Measurements from ENCODE around the gene CASP3.

CASP3 gene

DNA sequence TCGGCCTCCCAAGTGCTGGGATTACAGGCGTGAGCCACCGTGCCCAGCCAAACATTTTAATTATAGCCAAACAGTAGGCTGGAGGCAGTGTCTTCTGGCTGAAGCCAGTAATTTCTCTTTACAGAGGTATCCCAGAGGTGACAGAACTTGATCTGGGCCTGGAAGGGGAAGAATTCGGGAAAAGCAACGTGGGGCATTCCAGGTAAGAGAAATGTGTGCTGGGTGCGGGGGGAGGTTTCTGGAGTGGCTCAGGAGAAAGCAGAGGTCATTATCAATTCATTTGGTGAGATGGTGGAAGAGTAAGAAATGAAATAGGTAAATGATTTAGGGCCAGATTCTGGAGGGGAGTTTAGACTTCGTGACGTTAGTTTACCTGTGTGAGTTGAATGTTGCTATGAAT lies 2.7 kb upstream of the CASP3 start:
- H3K4me3 ChIP-seq (replicated peaks; ENCODE audit: low read depth, low read length), result no peak overlapping the region
- no peak for DNase-seq (ENCODE audit: low read depth)

DNA sequence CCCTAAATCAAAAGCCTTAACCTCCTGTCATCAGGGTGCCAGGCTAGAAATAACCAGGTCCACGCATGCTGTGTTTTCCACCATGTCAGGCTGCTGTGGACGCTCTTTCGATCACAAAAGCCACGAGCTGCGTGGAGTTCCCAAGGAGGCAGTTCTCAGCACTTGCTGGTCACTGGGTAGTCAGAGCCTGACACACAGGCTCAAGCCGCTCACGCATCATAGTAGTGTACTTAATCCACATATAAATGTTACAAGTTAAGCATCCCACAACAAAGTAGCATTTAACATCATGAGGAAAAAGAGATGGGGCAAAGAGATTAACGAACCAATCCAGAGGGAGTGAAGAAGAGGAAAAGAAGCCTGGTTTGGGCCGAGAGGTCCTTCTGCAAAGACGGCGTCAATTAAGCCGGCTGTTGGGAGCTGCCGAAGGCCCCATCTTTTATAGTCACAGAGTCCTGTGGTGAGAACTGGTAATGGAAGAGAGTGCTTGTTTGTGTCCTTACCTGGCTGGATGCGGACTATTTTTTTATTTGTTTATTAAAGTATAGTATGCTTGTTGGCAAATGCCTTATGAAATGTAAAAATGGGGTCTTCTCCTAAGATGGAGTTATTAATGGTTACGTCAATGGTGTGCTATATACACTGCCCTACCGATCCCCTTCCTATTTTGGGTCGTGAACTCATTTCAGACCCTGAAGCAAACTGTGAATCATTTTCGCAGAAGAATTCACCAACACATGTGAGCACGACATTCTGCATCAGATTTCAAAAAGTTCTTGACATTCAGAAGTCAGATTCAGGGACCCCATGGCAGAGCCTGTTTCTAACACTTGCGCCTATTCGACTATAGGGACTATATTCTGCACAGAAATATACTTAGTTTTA lies 966 bp upstream of the CASP3 start:
- TF ChIP-seq CTCF (IDR thresholded peaks at IDR 0.05; ENCODE audit: low read length, missing control alignments), result no peak
- DNase-seq (ENCODE audit: low read depth), result peak; percentile 43
- peak overlapping the region; percentile 72 for H3K4me3 ChIP-seq (replicated peaks; ENCODE audit: low read depth, low read length)

More for the DNA sequence above, 2.7 kb upstream of the CASP3 start:
- no peak for TF ChIP-seq CTCF (IDR thresholded peaks at IDR 0.05; ENCODE audit: low read length, missing control alignments)

DNA sequence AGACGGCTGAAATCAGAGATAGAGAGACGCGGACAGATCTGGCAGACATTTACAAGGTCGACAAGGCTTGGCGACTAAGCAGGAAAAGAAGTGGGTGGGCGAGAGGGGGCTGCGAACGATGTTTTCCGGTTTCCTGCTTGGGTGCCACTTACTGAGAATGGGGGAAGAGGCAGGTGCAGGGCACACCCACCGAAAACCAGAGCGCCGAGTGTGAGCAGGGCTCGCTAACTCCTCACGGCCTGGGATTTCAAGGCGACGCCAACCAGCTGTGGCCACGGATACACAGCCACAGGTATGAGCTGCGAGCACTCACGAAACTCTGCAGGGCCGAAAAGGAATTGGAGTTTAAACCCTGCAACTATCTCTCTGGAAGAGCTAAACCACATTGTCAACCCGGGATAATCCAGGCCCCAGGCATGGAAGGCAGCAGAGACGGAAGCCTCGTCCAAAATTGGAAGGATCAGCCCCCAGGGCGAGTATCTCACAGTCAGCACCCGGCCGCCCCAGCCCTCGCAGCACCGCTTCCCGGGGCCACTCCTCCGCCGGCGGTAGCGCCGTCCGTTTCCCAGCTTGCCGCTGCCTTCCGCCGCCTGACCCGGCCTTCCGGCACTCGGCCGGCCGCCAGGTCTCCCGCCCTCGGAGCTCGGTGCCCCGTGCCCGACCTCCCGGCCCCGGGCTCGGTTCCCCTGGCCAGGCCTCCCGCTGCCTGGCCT lies 778 bp downstream of the CASP3 start:
- DNase-seq (ENCODE audit: low read depth), result peak; percentile 41
- peak; percentile 4 for TF ChIP-seq CTCF (IDR thresholded peaks at IDR 0.05; ENCODE audit: low read length, missing control alignments)
- peak overlapping the region; percentile 71 for H3K4me3 ChIP-seq (replicated peaks; ENCODE audit: low read depth, low read length)

GRCh38 chr4:184648054-184648312 lies 1.3 kb downstream of the CASP3 start:
- H3K4me3 ChIP-seq (replicated peaks; ENCODE audit: low read depth, low read length), result peak overlapping the region; percentile 71
- TF ChIP-seq CTCF (IDR thresholded peaks at IDR 0.05; ENCODE audit: low read length, missing control alignments), result no peak
- DNase-seq (ENCODE audit: low read depth), result peak; percentile 18

GRCh38 chr4:184647266-184648053 lies 1.8 kb downstream of the CASP3 start:
- TF ChIP-seq CTCF (IDR thresholded peaks at IDR 0.05; ENCODE audit: low read length, missing control alignments), result no peak
- peak; percentile 36 for DNase-seq (ENCODE audit: low read depth)
- H3K4me3 ChIP-seq (replicated peaks; ENCODE audit: low read depth, low read length), result peak overlapping the region; percentile 71

GRCh38 chr4:184645904-184646610 lies 3.2 kb downstream of the CASP3 start:
- TF ChIP-seq CTCF (IDR thresholded peaks at IDR 0.05; ENCODE audit: low read length, missing control alignments), result no peak
- H3K4me3 ChIP-seq (replicated peaks; ENCODE audit: low read depth, low read length), result no peak overlapping the region
- no peak for DNase-seq (ENCODE audit: low read depth)
